ENCODE results near the gene USP35. TPM values are rescaled to one million over a fixed set of nuclear protein-coding genes. Genes with fewer than 3 reads are reported as not detected.

USP35 gene
- total and polyA plus RNA-seq, 8 donors, result 2.2 to 13.0 (median 4.4) TPM

GRCh38 chr11:78261828-78262227, 73.1 kb downstream of the USP35 start:
- DNase-seq (no peak), FAIRE-seq (no peak), ATAC-seq (no peak)
- no peak for TF ChIP-seq CTCF (IDR thresholded peaks at IDR 0.05)
- H3K27ac ChIP-seq, result no peak overlapping the region
- H3K4me3 ChIP-seq, result no peak overlapping the region
- WGBS, 2 donors, result 83% methylated on average over 4 of the region's 4 CpGs
- H3K9me3 ChIP-seq, result no peaks in the 10 kb centered on the region
- intact Hi-C loops (cut with DNase I), result no loop called here
- no peaks in the 10 kb centered on the region for H3K36me3 ChIP-seq
- no peaks in the 10 kb centered on the region for H3K27me3 ChIP-seq
- peaks cover 0 to 7% (median 0%) of the 10 kb centered on the region in 3 donors for H3K4me1 ChIP-seq

- peaks cover 0 to 6% (median 0%) of the 10 kb centered on the region in 3 donors for H3K4me1 ChIP-seq
- ATAC-seq, result no peak
- no peak overlapping the region for H3K4me3 ChIP-seq
- DNase-seq, result no peak
- 84 to 88% methylated on average over 4 to 5 of the region's 5 CpGs for WGBS, 2 donors
- no peaks in the 10 kb centered on the region for H3K36me3 ChIP-seq
- no peak for TF ChIP-seq CTCF (IDR thresholded peaks at IDR 0.05)
- intact Hi-C loops (cut with DNase I), result no loop called here
- no peaks in the 10 kb centered on the region for H3K9me3 ChIP-seq
- H3K27ac ChIP-seq, result no peak overlapping the region
- no peak for FAIRE-seq
- no peaks in the 10 kb centered on the region for H3K27me3 ChIP-seq
These were observed 73.5 kb downstream of the USP35 start for GRCh38 chr11:78262238-78262637.

- DNase-seq, result no peak
- peaks cover 0 to 1% (median 0%) of the 10 kb centered on the region in 3 donors for H3K4me1 ChIP-seq
- H3K27ac ChIP-seq, result no peak overlapping the region
- no peaks in the 10 kb centered on the region for H3K9me3 ChIP-seq
- TF ChIP-seq CTCF (IDR thresholded peaks at IDR 0.05), result no peak
- no peak overlapping the region for H3K4me3 ChIP-seq
- intact Hi-C loops (cut with DNase I), result no loop called here
- no peaks in the 10 kb centered on the region for H3K27me3 ChIP-seq
- H3K36me3 ChIP-seq, result no peaks in the 10 kb centered on the region
- FAIRE-seq, result no peak
- ATAC-seq, result no peak
These were observed 74.0 kb downstream of the USP35 start for GRCh38 chr11:78262691-78263090.

Other genes with a start within 250 kb of the USP35 start
- 10 to 100 TPM; 15.9 to 26.8 (median 17.9) TPM for gene INTS4, start 194.3 kb upstream of the USP35 start, total RNA-seq
- 10 to 100 TPM; 17.8 to 27.1 TPM for gene INTS4, start 194.3 kb upstream of the USP35 start, polyA plus RNA-seq
- 10 to 100 TPM; 11.9 to 20.7 (median 13.9) TPM for gene KCTD14, start 165.6 kb upstream of the USP35 start, total RNA-seq
- gene KCTD14, start 165.6 kb upstream of the USP35 start, polyA plus RNA-seq, result 1 to 10 TPM; 7.0 to 8.2 TPM
- gene THRSP, start 125.1 kb upstream of the USP35 start, total RNA-seq, result 1 to 10 TPM in 2 of 6 donors, not detected in 4; 4.5 to 9.2 TPM
- 1 to 10 TPM in 1 of 2 donors, under 1 TPM in 1; 0.63 to 3.3 TPM for gene THRSP, start 125.1 kb upstream of the USP35 start, polyA plus RNA-seq
- gene NDUFC2, start 109.1 kb upstream of the USP35 start, total RNA-seq, result 10 to 100 TPM; 57.7 to 80.4 (median 73.6) TPM
- 100 to 1,000 TPM in 1 of 2 donors, 10 to 100 TPM in 1; 42.6 to 114 TPM for gene NDUFC2, start 109.1 kb upstream of the USP35 start, polyA plus RNA-seq
- gene ALG8, start 49.3 kb upstream of the USP35 start, total RNA-seq, result 10 to 100 TPM; 10.8 to 18.4 (median 16.3) TPM
- gene ALG8, start 49.3 kb upstream of the USP35 start, polyA plus RNA-seq, result 10 to 100 TPM; 26.5 to 29.0 TPM
- 1 to 10 TPM; 2.2 to 4.8 (median 2.7) TPM for gene KCTD21, start 293 bp upstream of the USP35 start, total RNA-seq
- 1 to 10 TPM; 1.9 to 3.4 TPM for gene KCTD21, start 293 bp upstream of the USP35 start, polyA plus RNA-seq
- 10 to 100 TPM in 3 of 6 donors, 1 to 10 TPM in 3; 6.7 to 17.8 (median 10.4) TPM for gene GAB2, start 228.9 kb downstream of the USP35 start, total RNA-seq
- gene GAB2, start 228.9 kb downstream of the USP35 start, polyA plus RNA-seq, result 1 to 10 TPM; 3.1 to 3.3 TPM